CD4-positive, alpha-beta T cell treated with Interleukin-15 for 4 hours (primary cell): Measurements from ENCODE around the gene ZIC4.

Experiments
- DNase-seq: peaks from one replicate; pipeline ENCODE4 v3.0.0-alpha.2; 2020; ENCODE audit warnings: low spot score

Gene ZIC4

DNA sequence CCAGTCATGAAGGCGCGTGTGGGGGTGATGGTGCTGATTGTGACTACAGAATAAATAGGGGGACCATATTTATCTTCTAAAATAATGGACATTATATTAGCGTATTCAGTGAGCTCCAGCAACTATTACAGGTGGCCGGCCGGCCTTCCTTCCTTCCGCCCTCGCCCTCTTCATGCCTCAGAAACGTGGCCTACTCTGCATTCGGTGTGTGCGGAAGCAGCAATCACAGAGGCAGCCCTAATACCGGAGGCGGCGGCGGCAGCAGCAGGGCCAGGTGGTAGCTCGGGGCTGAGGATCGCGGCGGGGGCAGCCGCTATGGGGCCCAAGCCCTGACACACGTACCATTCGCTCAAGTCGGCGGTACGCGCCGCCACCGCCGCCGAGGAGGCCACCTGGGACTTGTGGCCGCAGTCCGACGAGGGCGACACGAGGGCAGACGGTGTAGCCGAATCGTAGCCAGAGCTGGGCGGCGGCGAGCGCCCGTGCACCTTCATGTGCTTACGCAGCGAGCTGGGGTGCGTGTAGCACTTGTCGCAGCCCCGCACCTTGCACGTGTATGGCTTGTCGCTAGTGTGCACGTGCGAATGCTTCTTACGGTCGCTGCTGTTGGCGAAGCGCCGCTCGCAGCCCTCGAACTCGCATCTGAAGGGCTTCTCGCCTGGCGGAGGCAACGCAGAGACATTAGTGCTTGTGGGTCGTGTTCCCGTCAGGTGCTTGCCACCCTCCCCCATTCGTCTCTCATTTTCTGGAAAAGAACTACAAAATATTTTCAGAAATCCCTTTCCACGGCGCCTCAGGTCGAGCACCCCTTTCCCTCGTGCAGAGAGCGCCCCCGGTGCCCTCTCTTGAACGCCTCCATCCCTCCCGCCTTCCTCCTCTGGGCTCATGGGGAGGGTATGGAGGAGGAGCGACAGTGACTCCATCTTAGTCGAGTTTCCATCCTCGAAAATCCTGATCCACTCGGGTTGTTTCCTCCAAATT lies 15.5 kb downstream of the ZIC4 start:
- no peak for DNase-seq

DNA sequence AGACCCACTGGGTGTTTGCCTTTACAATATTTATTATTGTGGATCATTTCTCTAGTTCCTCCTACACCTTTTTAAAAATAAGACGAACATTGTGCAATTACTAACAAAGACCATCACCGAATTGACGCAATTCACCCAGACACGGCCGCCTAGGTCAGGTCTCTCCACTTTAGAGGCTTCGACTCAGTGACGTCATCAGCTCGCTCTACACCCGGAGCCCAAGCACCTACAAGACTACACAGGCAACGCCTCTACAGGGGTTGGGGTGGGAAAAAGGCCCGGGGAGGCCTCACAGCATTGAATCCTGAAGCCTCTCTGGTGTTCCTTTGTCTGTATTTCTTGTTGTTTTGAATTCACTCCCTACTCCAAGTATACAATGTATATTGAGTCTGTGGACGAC lies 16.6 kb downstream of the ZIC4 start:
- DNase-seq: no peak

DNA sequence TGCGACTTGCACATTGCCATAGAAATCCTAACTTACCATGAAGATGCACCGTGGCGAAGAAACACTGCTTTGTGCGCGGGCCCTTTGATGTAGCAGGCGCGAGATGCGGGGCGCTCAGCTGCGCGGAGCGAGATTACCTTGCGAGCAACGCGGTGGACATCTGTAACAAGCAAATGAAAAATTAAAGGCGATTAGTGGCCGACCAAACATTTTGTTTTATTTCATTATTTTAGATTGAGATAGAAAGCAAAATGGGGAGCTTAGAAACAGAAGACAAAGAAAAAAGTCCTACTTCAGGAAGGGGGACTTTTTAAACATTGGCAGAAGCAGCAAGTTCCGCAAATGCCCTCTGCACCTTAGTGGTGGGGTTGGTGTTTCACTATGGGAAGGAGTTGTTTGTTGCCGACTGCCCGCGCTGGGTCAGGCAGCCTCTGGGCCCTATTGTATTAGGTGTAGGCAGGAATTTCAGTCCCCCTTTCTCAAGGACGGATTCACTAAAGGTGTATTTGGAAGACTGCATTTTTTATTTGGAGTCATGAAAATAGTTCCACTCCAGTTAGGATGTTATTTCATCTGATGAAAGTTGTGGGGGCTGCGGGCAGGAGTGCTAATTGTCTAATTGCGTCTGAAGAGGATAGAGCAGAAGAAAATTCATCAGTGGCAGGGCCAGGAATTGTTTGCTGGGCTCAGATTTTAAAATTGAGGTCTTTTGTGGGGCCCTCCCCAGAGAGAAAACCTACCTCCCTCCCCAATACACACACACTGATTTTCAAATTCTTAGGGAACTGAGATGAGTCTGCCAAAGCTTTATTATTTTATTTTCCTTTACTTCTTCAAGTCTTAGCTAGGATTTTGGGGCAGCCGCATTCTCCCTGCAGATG lies 17.4 kb downstream of the ZIC4 start:
- DNase-seq: no peak

DNA sequence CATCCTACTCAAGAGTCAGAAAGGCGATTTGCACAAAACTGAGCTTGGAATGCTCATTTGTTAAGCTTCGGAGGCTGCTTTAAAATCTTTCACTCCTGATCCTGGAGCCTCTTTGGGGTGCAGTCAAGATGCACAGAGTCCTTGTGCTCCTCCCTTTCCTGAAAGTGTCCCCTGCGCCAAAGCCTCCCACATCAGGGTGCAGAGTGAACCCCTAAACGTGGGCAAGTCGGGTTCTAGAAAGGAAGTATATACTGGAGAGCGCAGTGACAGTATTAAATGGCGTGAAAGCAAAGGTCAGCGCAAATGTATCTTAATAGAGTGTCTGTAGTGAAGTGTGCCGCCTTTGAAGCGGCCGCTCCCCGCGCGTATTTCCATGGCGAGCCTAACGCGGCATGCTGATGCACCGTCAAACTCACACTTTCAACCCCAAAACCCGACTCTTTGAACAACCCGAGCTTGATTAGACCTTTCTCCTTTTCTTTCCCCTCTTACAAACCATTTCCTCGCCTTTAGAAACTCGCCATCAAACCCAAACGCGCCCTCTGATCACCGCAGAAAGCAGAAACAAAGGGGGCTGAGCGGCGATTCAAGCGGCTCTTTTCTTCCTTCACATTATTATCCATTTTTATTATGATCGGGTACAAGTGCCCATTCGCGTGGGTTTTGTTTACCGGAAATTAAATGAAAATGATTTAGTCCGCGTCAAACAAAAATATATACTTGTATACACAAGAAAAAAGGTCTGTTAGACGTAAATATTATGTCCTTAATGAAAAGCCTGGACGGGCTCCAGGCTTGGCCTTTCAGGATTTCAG lies 18.3 kb downstream of the ZIC4 start:
- no peak for DNase-seq

DNA sequence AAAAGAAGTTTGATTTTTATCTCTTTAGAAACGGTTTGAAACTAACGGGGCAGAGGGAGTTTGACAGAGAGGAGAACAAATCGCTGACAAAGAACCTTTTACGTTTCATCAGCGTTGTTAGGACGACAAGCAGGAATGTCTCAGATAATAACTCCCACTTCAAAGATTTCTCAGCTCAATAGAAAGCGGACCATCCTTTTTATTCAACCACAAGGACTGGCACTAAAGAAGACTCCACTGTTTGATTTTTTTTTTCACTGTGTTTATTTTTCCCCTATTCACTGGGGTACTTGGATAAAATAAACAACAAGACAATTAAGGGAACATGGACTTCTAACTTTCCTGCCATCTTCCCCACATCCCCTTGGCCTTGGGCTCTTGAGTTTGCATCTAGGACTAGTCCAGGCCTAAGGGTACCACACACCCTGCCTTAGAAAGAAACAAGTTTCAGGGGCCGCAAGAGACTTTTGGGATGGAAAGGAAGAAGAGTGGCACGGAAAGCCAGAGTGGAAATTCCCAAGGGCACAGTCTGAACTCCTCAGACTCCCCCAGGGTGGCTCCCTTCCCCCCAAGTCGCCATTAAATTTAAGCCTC lies 19.0 kb downstream of the ZIC4 start:
- DNase-seq: no peak

DNA sequence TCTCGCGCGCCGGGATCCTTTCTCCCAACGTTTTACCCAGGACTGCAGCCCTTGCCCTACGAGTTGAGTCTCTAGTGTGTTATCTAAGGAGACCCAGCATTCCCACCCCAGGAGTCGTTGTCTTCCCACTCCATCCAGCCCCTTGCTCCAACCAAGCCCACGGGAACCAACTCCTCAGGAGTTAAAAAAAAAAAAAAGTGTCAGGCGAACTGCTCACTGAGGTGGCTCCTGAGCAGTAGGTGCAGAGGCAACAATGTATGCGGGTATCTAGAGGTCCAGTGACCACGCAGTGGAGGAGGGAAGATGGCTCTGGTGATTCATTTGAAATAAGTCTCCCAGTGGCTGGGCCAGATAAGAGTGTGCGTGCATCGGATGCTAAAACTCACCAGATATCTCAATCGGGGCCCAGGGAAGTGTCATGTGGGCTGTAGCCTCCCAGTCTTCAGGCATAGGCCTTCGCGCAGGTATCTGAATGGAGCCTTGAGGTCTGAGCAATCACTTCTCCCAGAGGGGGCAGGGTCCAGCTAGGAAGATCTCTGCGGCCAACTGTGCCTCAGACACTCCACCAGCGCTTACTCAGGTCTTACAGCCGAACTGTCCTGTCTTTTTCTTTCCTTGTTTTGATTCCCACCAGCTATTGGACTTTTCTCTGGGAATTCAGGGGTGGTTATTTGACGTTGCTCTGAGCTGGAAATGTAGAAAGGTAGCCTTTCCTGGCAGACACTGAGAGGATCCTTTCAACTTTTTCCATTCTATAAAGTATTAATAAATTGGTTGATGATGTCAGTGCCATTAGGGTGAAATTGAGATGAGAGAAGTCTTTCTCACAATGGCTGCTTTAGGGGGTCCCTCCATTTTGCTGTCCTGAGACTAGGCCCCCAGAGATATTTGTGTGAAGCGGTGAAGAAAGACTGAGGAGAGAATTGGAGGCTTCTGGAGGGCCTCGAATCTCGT lies 21.0 kb downstream of the ZIC4 start:
- no peak for DNase-seq

DNA sequence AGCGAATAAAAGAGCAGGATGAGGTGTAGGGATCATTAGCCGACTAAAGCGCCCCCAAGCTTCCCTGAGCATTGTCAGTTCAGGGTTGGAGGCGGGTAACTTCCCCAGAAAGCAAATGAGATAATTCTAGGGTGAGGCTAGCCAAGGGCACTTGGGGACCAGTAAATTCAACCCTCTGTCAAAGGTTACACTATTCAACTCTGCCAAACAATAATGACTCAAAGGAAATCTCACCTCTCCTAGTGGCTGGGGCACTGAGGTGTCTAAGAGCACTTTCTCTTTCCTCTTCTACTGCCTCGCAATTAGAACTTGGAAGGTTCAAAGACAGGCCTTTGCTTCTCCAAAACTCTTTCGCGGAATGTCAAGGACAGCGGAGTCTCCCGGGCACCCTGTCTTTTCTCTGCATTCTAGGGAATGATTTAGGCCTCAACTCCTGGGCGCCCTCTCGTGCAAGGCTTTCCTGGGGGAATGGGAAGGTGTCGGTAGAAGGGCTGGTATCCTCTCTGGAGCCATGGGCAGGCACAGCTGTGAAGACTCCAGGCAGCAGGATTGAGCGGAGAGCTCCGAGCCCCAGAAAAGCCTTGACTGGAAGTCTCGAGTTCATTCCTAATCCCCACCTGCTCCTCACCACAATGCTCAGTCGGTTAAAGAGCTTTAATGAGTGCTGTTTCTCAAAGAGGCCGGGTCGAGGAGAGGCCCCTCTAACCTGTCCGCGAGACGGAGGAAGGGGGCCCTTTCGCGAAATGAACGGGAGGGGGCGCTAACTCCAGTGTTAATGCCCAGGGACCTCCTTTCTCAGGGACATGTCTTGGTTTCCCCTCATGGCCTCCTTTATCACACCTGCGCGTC lies 21.9 kb downstream of the ZIC4 start:
- no peak for DNase-seq

DNA sequence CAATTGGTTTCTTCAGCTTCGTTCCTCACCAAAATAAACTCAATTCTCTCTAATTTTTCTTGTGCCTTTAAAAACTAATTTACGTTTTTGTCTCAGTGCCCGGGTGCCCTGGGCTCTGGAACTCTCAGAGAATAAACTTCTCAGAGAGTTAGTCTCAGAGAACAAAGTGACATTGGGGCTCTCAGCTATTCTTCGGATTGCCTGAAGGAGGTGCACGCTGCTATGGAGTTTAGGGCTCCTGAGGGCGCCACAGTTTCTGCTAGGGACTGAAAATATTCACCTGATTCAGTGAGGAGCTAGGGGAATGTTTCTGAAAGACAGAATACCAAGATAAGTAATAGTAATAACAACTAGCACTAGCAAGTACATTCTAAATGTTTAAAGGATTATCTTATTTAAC lies 22.7 kb downstream of the ZIC4 start:
- no peak for DNase-seq

DNA sequence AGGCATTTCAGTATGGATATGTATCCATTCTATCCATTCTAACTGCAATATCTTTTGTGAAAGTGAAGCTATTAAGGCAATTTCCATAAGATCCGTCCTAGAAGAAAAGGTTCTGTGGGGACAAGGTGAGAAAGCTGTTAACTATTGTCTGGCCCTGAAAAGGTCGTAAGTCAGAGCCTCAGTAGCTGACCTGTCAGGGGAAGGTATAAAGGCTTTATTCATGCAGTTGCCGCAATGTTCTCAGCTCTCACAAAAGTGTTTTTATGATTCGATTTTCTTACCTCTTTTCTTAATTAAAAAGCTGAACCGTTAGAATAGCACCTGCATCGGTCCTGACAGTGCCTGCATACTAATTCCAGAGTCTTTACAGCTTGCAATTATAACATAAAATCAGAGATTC lies 24.7 kb downstream of the ZIC4 start:
- DNase-seq: no peak

DNA sequence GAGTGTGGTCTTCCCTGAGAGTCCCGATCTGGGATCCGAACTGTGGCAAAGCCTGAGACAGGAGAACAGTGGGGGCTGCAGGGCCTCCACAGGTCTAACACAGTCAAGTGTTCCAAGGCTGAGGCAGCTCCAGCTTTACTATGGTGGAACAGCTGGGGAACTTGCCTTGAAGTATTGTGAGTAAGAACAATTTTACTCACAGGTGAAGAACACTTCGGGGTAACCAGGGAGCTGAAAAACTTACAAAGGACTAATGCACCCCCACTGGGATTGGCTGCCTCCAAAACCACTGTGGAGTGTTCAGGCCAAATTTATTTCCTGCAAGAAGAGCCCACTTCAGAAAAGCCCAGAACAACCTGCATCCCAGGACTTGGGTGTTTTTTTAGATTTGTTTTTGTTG lies 25.4 kb downstream of the ZIC4 start:
- DNase-seq: no peak

DNA sequence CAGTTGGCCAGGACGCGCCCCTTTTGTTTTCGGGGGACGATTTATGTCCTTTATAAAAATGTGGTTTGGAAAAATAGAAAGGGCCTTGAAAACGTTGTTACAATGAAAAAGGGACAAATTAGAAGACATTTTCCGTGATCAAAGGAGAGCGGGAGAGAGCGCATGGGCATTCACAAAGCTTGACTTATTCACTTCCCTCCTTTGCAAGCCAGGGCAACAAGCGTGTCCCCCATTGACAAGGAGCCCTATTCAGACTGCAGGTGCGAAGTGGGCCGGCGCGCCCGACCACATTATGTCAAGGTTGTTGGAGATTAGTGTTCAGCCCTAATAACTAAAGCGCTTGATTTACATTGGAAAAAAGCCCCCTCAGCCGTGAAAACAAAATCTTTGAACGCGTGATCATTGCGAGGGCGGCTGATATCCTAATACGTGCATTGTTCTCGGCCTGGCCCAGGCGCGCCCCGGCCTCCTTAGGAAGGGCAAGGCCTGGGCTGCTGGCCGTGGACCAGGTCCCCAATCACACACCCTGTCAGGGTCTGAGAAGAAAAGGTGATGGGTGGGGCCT lies 25.9 kb downstream of the ZIC4 start:
- no peak for DNase-seq

DNA sequence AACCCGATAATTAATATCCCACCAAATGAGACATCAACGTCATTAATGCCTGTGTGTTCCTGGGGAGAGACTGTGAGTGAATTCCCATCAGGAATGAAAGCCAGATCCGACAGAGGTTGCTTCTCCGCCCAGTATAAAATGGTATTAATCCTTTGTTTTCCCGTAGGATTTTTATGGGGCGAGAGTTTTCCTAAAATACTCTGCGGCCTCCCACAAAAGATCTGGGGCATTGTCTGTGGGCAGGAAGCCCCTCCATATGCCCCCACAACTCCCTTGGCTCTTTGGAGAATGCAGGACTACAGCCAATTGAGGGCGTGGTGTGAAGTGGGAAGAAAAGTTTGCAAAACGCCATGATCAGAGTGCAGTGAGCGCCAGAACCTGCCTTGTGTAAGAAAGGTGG lies 26.7 kb downstream of the ZIC4 start:
- DNase-seq: no peak

DNA sequence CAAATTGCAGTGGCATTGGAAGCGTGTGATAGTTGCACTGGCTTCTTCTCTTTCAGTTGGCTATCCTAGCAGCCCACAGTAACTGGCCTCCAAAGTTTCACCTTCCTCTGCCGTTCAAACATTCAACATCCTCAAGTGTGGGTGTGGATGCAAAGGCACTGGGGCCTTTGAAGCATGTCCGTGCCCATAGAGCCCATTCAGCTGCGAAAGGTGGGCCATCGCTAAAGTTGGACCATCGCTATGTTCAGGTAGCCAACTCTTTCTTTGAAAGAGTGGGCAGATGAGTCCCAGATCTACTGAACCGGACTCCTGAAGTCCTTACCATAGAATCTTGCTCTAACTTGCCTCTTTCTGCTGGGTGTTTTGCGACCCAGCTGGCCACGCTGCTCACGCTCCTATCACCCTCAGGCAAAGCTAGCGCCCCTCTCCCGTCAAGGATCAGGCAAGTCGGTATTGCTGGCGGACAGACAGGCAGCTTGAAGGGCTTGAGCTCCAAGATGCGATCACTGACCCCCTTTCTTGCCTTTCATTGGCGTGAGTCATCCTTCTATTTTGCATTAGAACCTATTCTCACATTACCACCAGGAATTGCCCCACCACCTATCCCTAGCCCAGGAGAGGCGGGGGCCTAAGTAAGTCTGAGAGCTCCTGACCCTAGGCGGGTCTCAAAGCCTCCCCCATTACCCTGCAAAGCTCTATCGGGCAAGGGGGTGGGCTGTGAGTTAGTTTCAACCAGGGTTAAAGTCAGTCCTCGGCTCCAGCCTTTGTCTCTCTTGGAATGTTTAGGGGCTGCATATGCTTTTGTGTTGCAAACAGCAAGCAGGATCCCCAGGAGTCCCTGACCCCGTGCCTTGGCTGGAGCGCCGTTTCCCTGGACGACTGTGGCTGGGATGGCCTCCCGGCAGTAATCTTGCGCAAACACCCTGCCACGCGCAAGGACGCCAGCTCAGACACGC lies 28.7 kb downstream of the ZIC4 start:
- DNase-seq: no peak

DNA sequence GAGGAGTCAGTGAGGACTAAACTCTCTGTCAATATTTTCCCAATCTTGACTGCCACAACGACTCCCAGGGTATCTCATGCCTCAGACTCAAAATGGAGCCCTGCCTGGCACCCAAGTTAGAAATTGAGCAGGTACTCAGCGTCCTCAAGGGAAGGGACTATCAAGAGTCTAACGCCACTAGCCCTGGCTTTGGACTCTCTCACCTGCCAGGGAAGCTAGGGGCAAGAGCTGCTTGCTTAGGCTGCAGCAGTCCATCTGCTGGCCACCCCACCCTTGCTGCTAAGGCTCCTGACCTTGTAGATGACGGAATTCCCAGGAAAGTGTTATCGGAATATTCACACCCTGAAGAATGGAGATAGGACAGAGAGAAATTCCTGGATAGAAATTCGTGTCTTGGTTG lies 33.0 kb downstream of the ZIC4 start:
- DNase-seq: no peak

DNA sequence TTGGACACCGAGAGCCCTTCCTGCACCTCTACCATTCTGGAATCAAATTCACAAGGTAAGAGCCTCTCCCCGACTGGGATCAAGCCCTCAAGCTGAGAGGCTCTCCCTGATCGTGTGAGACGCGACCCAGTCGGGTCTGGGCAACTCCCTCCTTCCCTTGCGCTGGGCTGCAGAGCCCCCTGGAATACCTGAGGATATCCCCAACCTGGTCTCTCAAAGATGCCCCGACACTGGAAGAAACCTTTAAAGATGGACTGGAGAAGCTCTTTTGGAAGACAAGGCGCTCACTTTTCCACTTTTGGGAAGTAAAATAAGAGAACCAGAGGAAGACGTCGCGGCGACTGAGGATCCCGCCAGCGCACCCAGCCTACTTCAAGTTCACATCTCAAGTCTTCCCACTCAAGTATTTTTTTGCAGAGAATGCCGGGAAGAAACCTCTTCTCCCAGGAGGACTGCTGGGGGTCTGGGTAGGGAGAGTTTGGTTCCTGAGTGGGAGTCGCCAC lies 33.8 kb downstream of the ZIC4 start:
- no peak for DNase-seq

DNA sequence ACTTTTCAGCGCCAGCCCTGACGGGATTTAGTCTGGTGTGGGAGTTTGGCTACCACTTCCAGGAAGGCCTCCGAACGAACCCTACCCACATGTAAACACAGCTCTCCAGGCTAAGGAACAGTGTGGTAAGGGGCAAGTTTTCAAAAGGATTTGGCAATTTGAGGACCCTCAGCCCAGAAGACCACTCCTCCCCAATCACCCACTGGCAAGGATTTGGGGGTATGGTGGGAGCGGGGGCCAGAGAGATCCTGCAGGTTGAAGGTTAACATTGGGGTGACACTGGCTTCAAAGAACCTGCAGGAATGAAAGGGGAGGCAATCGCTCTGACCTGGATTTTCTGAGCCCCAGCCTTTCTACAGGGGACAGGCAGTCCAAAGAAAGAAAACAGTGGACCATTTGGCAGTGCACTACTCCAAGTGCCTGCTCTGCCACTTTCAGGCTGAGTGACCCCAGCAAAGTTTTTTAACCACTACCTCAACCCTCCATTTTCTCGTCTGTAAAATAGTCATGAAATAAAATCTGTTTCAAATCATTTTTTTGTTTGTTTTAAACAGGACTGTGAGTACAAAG lies 34.5 kb downstream of the ZIC4 start:
- DNase-seq: no peak

DNA sequence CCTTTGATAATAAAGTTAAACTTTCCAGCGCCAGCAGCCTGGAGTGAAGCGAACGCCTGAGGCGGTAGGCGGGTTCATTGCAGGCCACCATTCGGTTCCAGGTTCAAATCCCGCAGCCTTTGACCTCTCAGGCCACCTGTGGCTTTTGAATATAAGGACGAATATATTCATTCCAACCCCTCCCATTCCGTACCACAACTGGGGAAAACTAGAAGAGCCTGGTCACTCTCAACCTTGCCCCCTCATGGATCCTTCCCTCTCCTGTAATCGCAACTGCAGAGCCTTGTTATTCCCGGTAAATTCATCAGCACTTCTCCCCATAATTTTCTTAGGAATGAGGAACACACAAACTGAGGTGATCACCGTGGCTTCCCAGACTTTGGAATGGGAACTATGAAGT lies 35.2 kb downstream of the ZIC4 start:
- DNase-seq: no peak

DNA sequence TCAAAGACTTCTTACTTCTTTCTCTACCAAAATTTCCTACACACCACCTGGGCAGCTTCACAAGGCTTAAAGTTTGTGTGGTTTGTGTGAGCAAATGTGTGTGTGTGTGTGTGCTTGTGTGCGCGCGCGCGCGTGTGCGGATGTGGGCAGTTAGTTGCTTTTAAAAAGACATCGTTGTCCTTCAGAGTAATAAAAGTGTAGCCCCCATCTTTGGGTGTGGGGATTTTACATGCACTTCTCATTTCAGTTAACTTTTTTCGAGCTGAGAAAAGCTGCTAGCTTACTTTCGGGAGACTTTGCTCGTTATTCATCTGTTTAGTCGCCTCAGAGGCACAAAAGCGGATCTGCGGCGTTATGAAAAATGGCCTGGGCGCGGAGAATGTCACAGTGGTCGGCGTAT lies 36.0 kb downstream of the ZIC4 start:
- DNase-seq: no peak
